HG02870 (cell line): Measurements from ENCODE around the gene MAP3K10.
"Not testable (repeated sequence)": the region's sequence is repeated elsewhere in the genome, so short reads cannot be mapped to it uniquely, and the experiment has no call there.

ENCODE experiments used
- ATAC-seq: cut with Tn5 transposase; IDR thresholded peaks from one replicate; pipeline ENCODE4 v1.9.1; 2021; ENCODE audit warnings: mild to moderate bottlenecking, moderate library complexity; ENCODE audit not compliant: unreplicated experiment

The MAP3K10 gene

GRCh38 chr19:40171293-40171692, 19.9 kb upstream of the MAP3K10 start:
- not testable (repeated sequence) for ATAC-seq

DNA sequence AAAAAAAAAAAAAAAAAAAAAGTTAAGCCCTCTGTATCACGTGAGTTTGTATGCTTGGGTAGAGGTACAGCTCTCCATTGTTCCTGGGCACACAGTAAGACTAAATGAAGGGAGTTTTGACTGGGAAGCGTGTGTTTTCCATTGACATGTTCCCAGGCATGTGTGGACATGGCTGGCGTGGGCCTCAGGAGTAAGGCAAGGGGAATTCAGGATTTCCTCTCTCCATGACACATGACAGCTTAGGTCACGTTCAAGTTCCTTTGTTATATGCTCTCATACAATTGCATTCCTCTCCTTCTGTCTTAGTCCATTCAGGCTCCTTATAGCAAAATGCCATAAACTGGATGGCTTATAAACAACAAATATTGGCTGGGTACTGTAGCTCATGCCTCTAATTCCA, 17.1 kb upstream of the MAP3K10 start:
- ATAC-seq = no peak

- no peak for ATAC-seq
Observed at GRCh38 chr19:40175820-40176219, 15.4 kb upstream of the MAP3K10 start.

GRCh38 chr19:40177286-40178070, 13.7 kb upstream of the MAP3K10 start:
- ATAC-seq = no peak

DNA sequence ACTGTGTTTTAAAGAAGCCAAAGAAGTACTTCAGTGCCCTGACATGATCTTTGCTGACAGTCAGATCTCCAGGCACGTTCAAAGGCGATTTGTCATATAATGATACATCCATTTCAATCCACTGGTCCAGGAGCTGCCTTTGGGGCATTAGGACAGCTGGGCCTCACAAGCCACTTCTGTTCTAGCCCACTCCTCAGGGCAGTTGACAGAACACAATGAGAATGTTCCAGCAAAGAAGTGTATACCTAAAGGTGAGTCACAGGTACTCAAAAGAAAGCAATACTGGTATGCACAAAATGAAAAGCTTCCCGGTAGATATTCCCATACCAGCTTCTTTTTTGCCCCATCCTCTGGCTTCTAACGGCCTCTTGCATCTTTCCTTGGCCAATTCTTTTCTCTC, 12.5 kb upstream of the MAP3K10 start:
- no peak for ATAC-seq

DNA sequence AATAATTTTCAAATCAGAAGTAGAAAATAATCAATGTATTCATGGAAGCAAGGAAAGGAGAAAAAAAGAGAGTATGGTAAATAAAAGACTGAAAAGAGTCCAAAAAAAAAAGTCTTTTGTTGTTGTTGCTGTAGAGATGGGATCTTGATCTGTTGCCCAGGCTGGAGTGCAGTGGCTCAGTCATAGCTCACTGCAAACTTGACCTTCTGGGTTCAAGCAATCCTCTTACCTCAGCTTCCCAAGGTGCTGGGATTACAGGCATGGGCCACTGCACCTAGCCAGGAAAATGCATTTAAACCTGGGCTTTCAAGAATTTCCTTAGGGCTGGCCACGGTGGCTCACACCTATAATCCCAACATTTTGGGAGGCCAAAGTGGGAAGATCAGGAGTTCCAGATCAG, 7.0 kb upstream of the MAP3K10 start:
- ATAC-seq = no peak

DNA sequence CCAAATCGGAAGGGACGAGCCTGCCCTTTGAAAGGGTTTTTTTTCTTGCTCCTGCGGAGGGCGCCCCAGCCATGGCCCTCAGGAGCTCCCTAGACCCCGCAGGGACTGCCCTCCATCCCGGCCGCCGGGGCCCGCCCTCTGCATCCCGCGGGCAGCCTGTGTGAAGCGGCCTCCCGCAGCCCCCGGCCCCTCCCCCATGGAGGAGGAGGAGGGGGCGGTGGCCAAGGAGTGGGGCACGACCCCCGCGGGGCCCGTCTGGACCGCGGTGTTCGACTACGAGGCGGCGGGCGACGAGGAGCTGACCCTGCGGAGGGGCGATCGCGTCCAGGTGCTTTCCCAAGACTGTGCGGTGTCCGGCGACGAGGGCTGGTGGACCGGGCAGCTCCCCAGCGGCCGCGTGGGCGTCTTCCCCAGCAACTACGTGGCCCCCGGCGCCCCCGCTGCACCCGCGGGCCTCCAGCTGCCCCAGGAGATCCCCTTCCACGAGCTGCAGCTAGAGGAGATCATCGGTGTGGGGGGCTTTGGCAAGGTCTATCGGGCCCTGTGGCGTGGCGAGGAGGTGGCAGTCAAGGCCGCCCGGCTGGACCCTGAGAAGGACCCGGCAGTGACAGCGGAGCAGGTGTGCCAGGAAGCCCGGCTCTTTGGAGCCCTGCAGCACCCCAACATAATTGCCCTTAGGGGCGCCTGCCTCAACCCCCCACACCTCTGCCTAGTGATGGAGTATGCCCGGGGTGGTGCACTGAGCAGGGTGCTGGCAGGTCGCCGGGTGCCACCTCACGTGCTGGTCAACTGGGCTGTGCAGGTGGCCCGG, 815 bp downstream of the MAP3K10 start:
- ATAC-seq = peak; percentile 25

DNA sequence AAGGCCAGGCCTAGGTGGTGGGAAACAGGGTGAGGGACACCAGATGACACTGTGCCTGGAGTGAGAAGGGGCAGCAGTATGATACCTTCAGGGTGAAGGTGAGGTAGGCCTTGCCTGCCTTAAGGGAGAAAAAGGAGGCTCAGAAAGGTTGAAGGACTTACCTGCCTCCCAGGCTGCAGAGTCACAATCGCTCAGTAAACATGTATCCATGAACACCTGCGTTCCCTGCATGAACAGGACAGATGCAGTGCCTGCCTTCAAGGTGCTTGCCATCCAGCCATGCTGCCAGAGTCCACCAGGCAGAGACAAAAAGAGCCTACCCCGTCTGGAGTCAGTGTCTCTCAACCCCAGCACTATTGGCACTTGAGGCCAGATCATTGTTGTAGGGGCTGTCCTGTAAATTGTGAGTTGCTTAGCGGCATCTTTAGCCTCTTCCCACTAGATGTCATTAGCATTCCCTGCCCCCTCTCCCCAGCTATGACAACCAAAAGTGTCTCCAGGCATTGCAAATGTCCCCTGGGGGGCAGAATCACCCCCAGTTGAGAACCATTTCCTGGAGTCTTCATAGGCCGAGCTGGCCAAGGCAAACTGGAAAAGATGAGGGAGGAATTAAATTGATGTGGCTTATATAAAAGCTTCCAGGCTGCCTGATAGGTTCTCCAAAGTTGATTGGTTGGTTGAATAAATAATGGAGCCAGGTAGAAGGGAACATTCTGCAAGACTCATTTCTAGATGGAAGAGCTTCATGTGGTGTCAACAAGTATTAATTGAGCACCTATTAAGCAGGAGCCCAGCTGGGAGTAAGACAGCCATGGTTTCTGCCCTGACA, 1.7 kb downstream of the MAP3K10 start:
- ATAC-seq = no peak

DNA sequence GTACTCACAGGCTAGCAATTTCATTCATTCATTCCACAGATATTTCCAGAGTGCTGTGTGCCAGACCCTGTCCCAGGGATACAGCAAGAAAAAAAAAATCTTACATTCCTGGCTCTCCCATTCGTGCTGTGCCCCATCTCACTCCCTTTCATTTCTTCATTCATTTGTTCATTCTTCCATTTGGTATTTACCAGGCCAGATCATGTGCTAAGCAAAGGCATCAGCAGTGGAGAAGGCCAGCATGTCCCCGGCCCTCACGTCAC, 2.3 kb downstream of the MAP3K10 start:
- ATAC-seq = no peak

- no peak for ATAC-seq
Observed at GRCh38 chr19:40198272-40198990, 7.2 kb downstream of the MAP3K10 start.

DNA sequence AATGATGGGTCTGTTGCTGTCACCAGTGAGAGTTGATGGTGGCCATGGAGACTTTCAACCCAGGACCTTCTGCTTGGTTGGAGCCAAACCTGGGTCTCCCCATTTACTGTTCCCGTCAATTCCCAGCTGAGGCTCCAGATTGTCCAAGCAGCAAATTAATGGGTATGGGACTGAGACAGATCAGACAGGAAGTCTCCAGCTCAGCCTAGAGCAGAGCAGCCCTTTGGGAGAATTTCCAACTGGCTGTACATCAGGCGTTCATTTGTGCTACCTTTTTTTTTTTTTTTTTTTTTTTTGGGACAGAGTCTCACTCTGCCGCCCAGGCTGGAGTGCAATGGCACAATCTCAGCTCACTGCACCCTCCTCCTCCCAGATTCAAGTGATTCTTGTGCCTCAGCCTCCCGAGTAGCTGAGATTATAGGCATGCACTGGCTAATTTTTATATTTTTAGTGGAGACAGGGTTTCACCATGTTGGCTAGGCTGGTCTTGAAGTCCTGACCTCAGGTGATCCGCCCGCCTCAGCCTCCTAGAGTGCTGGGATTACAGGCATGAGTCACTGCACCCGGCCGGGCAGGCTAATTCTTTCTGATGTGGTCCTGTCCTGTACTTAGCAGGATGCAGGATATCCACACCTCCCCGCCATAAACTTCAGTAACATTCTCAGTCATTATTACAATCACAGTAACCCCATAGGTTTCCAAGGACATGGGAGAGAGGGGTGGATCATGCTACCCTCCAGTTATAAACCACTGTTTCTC, 9.3 kb downstream of the MAP3K10 start:
- no peak for ATAC-seq

GRCh38 chr19:40204381-40204780, 13.2 kb downstream of the MAP3K10 start:
- no peak for ATAC-seq

DNA sequence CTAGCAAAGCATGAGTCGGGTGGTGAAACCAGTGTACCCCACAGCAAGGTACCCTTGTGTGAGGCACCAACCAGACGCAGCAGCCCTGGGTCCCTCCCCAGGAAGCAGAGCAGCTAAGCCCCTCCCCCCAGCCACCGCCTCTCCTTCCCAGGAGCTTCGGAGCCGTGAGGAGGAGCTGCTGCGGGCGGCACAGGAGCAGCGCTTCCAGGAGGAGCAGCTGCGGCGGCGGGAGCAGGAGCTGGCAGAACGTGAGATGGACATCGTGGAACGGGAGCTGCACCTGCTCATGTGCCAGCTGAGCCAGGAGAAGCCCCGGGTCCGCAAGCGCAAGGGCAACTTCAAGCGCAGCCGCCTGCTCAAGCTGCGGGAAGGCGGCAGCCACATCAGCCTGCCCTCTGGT, 14.5 kb downstream of the MAP3K10 start:
- no peak for ATAC-seq

- no peak for ATAC-seq
Observed at GRCh38 chr19:40208602-40209001, 17.4 kb downstream of the MAP3K10 start.

- no peak for ATAC-seq
Observed at GRCh38 chr19:40210889-40211288, 19.7 kb downstream of the MAP3K10 start.

GRCh38 chr19:40213251-40213829, 22.1 kb downstream of the MAP3K10 start:
- no peak for ATAC-seq

GRCh38 chr19:40213882-40214570, 22.8 kb downstream of the MAP3K10 start:
- ATAC-seq = no peak

GRCh38 chr19:40214936-40215335, 23.7 kb downstream of the MAP3K10 start:
- no peak for ATAC-seq

GRCh38 chr19:40216013-40216776, 25.0 kb downstream of the MAP3K10 start:
- ATAC-seq = no peak
